Fibroblast of lung (primary cell): ENCODE results near the gene LIF.

Experiments used
- EZH2 ChIP-seq: IDR thresholded peaks from 2 replicates; pipeline ENCODE4 v1.5.1; 2012; ENCODE audit warnings: low read length, control low read depth, mild to moderate bottlenecking; ENCODE audit errors: missing control alignments
- TF ChIP-seq, protein P1 (sequence below), 2 donors: IDR thresholded peaks in 1 of 2; conservative IDR thresholded peaks in 1 of 2; 1 replicate in 1 of 2; 2 replicates in 1 of 2; pipeline ENCODE4 v1.5.1; 2011 to 2012; ENCODE audit warnings: low read length in 2 of 2, control low read depth in 1 of 2, inconsistent platforms in 1 of 2, low read depth in 1 of 2, mild to moderate bottlenecking in 1 of 2

DNA sequence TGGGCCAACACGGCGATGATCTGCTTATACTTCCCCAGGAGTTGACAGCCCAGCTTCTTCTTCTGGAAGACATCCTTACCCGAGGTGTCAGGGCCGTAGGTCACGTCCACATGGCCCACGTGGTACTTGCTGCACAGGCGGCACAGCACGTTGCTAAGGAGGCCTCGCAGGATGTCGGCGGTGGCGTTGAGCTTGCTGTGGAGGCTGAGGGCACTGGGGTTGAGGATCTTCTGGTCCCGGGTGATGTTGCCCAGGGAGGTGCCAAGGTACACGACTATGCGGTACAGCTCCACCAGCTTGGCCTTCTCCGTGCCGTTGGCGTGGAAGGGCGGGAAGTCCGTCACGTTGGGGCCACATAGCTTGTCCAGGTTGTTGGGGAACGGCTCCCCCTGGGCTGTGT, 2.9 kb downstream of the LIF start:
- TF ChIP-seq, protein P1, sequence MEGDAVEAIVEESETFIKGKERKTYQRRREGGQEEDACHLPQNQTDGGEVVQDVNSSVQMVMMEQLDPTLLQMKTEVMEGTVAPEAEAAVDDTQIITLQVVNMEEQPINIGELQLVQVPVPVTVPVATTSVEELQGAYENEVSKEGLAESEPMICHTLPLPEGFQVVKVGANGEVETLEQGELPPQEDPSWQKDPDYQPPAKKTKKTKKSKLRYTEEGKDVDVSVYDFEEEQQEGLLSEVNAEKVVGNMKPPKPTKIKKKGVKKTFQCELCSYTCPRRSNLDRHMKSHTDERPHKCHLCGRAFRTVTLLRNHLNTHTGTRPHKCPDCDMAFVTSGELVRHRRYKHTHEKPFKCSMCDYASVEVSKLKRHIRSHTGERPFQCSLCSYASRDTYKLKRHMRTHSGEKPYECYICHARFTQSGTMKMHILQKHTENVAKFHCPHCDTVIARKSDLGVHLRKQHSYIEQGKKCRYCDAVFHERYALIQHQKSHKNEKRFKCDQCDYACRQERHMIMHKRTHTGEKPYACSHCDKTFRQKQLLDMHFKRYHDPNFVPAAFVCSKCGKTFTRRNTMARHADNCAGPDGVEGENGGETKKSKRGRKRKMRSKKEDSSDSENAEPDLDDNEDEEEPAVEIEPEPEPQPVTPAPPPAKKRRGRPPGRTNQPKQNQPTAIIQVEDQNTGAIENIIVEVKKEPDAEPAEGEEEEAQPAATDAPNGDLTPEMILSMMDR (conservative IDR thresholded peaks at IDR 0.05 in 1 of 2, IDR thresholded peaks at IDR 0.05 in 1 of 2; ENCODE audit: low read depth in 1 of 2, low read length in 2 of 2), result no peak
- no peak for TF ChIP-seq EZH2
